GM18951 (cell line): ENCODE results near the gene CPB1.
"Not testable (repeated sequence)": the region's sequence is repeated elsewhere in the genome, so short reads cannot be mapped to it uniquely, and the experiment has no call there.

Experiments
- POLR2A ChIP-seq: IDR thresholded peaks from 4 replicates; pipeline ENCODE4 v1.6.1; 2011; ENCODE audit warnings: mild to moderate bottlenecking; ENCODE audit not compliant: insufficient read length, insufficient read depth; ENCODE audit errors: extremely low read depth
- in situ Hi-C: fragments of 300-500 bp; cut with MboI; formaldehyde crosslinking; loops from one replicate; pipeline ENCODE4 v1.12.0; 2022; ENCODE audit warnings: low sequenced_read_pairs, mixed read lengths, inconsistent platforms; ENCODE audit not compliant: unreplicated experiment

Gene CPB1

GRCh38 chr3:148827585-148827984, at the start of gene CPB1:
CPB1 (plus strand) TSS chr3:148827811; CDS start chr3:148827824, 13 bp downstream.
- in situ Hi-C loops, result no loop called here
- no peak for TF ChIP-seq POLR2A

- no peak for TF ChIP-seq POLR2A
- in situ Hi-C loops, result no loop called here
Measured at GRCh38 chr3:148778926-148779325, 48.7 kb upstream of the CPB1 start.

- in situ Hi-C loops, result not testable (repeated sequence)
Measured at GRCh38 chr3:148785026-148785425, 42.6 kb upstream of the CPB1 start.

- in situ Hi-C loops, result not testable (repeated sequence)
Measured at GRCh38 chr3:148786159-148786558, 41.5 kb upstream of the CPB1 start.

- TF ChIP-seq POLR2A, result no peak
- in situ Hi-C loops, result no loop called here
Measured at GRCh38 chr3:148789146-148789545, 38.5 kb upstream of the CPB1 start.

- in situ Hi-C loops, result no loop called here
- TF ChIP-seq POLR2A, result no peak
Measured at GRCh38 chr3:148789906-148790305, 37.7 kb upstream of the CPB1 start.

- in situ Hi-C loops, result no loop called here
- TF ChIP-seq POLR2A, result no peak
Measured at GRCh38 chr3:148790370-148790769, 37.2 kb upstream of the CPB1 start.

- in situ Hi-C loops, result no loop called here
- TF ChIP-seq POLR2A, result no peak
Measured at GRCh38 chr3:148790851-148791735, 36.5 kb upstream of the CPB1 start.

GRCh38 chr3:148791920-148792319, 35.7 kb upstream of the CPB1 start:
- in situ Hi-C loops, result no loop called here
- TF ChIP-seq POLR2A, result no peak

- in situ Hi-C loops, result no loop called here
- no peak for TF ChIP-seq POLR2A
Measured at GRCh38 chr3:148792516-148792915, 35.1 kb upstream of the CPB1 start.

GRCh38 chr3:148796799-148797198, 30.8 kb upstream of the CPB1 start:
- in situ Hi-C loops, result no loop called here
- no peak for TF ChIP-seq POLR2A

- TF ChIP-seq POLR2A, result no peak
- in situ Hi-C loops, result no loop called here
Measured at GRCh38 chr3:148797795-148798194, 29.8 kb upstream of the CPB1 start.

- TF ChIP-seq POLR2A, result no peak
- in situ Hi-C loops, result no loop called here
Measured at GRCh38 chr3:148800414-148800813, 27.2 kb upstream of the CPB1 start.

- no peak for TF ChIP-seq POLR2A
Measured at GRCh38 chr3:148809835-148810234, 17.8 kb upstream of the CPB1 start.

GRCh38 chr3:148815316-148816110, 12.1 kb upstream of the CPB1 start:
- no peak for TF ChIP-seq POLR2A
- in situ Hi-C loops, result no loop called here

More at GRCh38 chr3:148809835-148810234, 17.8 kb upstream of the CPB1 start:
- in situ Hi-C loops, result no loop called here
